Endothelial cell of umbilical vein (primary cell): ENCODE data around the gene NGF.

ENCODE experiments used
- EZH2 ChIP-seq: IDR thresholded peaks from 2 replicates; pipeline ENCODE4 v1.6.1; 2012; ENCODE audit warnings: borderline replicate concordance, low read depth, mild to moderate bottlenecking, moderate library complexity, low read length, inconsistent platforms; ENCODE audit not compliant: severe bottlenecking
- MYC ChIP-seq: IDR thresholded peaks from one replicate; pipeline ENCODE4 v1.6.1; 2011; ENCODE audit warnings: mild to moderate bottlenecking, low read depth, low read length
- POLR2A ChIP-seq: IDR thresholded peaks from 2 replicates; pipeline ENCODE4 v1.6.1; 2012; ENCODE audit warnings: low read depth, mild to moderate bottlenecking, control low read depth, low read length
- TF ChIP-seq, protein P1 (sequence below), 2 donors: IDR thresholded peaks; 1 replicate in 1 of 2; 2 replicates in 1 of 2; pipeline ENCODE4 v1.5.1; 2011; ENCODE audit warnings: low read length in 2 of 2, mild to moderate bottlenecking in 2 of 2, moderate library complexity in 2 of 2, control low read depth in 1 of 2, inconsistent platforms in 1 of 2, low read depth in 1 of 2; ENCODE audit not compliant: insufficient read depth in 1 of 2; ENCODE audit errors: extremely low read depth in 1 of 2

- TF ChIP-seq, protein P1, sequence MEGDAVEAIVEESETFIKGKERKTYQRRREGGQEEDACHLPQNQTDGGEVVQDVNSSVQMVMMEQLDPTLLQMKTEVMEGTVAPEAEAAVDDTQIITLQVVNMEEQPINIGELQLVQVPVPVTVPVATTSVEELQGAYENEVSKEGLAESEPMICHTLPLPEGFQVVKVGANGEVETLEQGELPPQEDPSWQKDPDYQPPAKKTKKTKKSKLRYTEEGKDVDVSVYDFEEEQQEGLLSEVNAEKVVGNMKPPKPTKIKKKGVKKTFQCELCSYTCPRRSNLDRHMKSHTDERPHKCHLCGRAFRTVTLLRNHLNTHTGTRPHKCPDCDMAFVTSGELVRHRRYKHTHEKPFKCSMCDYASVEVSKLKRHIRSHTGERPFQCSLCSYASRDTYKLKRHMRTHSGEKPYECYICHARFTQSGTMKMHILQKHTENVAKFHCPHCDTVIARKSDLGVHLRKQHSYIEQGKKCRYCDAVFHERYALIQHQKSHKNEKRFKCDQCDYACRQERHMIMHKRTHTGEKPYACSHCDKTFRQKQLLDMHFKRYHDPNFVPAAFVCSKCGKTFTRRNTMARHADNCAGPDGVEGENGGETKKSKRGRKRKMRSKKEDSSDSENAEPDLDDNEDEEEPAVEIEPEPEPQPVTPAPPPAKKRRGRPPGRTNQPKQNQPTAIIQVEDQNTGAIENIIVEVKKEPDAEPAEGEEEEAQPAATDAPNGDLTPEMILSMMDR (IDR thresholded peaks at IDR 0.05; ENCODE audit: extremely low read depth in 1 of 2, insufficient read depth in 1 of 2, low read depth in 1 of 2, low read length in 2 of 2): no peak
- TF ChIP-seq EZH2: no peak
- TF ChIP-seq POLR2A: no peak
- no peak for TF ChIP-seq MYC
Measured at GRCh38 chr1:115265099-115265498, 73.0 kb downstream of the NGF start.
